ENCODE data around the gene CCNY.

CCNY gene

GRCh38 chr10:35458500-35459448, 122.5 kb downstream of the CCNY start:
- DNase-seq: no peak

- DNase-seq: no peak
Measured at GRCh38 chr10:35459449-35459847, 123.1 kb downstream of the CCNY start.

GRCh38 chr10:35460852-35461460, 124.6 kb downstream of the CCNY start:
- no peak for DNase-seq

GRCh38 chr10:35462491-35462934, 126.2 kb downstream of the CCNY start:
- no peak for DNase-seq

DNA sequence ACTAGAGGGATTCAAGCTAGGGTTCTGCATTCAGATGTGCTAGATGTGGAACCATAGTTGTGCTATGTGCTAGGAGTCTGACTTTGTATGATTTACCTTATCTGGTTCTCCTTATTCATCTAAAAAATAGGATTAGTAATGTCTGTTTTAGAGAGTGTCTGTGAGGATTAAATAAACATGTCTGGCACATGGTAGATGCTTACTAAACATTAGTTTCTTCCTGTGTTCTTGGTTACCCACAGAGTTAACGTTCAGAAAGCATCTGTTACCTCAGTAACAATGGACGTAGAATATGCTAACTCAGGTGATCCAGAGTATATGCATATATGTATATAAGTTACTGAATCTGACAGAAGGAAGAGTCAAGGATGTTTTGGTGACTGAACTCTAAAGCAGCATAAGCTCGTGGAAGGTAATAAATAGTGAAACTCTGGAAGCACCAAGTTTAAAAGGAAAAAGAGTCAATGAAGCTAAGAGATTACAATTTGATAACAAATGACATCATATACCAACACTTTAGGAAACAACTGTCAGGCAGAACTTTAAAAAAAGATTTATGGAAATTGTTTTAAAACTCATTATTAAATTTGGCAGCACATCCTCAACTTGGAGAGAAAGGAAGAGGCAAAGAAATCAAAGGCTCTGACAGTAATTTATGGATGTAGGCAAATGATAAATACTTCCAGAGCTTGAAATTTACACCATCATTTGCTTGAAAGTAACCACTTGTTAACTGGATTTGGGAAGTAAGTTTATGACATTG, 127.0 kb downstream of the CCNY start:
- no peak for DNase-seq

DNA sequence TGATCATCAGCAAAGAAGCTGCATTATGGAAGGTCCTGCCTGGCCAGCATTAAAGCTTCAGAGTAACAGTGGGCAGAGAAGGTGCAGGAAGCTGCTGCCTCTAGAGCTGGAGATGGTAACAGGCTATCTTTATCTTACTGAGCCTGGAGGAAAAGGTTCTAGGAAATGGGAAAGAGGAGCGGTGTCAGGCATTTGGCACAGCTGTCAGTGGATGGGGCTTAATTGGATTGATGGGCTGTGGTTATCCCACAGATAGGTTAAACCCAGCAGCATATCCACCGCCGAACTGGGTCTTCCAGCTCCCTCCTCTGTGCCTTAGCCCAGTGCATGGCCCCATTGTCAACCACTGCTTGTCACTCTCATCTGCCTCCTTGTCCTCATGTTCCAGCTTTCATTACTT, 127.6 kb downstream of the CCNY start:
- no peak for DNase-seq

DNA sequence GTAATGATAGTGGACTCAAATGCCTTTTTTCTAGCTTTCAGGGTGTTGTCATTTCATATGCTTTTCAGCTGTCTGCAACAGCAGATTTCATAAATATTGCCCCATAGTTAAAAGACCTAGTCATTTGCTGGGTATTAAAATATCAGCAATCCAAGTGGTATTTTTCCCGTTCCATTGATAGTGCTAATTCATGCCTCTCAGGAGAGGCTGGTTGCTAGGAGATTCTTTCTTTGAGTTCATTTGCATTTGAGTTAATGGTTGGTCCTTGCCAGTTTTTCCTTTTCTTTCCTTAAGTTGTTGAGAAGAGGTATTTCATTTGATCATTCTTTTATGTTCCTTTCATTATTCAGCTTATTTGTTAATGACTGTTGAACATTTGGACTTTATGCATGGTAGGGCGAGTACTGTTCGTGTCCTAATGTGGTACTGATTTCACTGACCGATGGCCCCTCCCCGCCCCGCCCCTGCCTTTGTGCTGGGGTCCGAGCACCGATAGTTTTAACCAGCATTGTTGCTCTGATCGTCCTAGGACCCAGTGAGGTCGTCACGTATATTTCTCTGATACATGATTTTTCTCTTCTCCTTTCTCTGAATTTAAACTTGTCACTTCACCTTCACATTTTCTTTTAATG, 128.6 kb downstream of the CCNY start:
- DNase-seq: no peak

GRCh38 chr10:35465673-35466072, 129.4 kb downstream of the CCNY start:
- DNase-seq: no peak

GRCh38 chr10:35466170-35466569, 129.9 kb downstream of the CCNY start:
- no peak for DNase-seq

DNA sequence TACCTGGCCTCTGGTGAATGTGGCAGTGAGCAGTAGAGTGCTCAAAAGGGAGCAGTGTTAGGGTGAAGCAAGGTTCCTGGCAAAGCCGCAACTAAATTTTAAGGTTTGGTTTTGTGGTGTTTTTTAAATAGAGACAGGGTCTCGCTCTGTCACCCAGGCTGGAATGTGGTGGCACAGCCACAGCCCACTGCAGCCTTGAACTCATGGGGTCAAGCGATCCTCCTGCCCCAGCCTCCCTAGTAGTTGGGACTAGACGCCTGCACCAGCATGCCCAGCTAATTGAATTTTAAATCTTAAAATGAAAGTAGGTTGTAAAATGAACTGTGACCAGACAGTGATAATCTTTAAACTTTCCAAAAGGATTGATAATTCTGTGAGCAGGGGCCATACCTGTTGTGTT, 130.4 kb downstream of the CCNY start:
- no peak for DNase-seq

- DNase-seq: no peak
Measured at GRCh38 chr10:35467186-35467585, 130.9 kb downstream of the CCNY start.

GRCh38 chr10:35470248-35470924, 134.1 kb downstream of the CCNY start:
- DNase-seq: no peak

GRCh38 chr10:35470925-35471315, 134.6 kb downstream of the CCNY start:
- no peak for DNase-seq

GRCh38 chr10:35471435-35471834, 135.1 kb downstream of the CCNY start:
- no peak for DNase-seq

GRCh38 chr10:35480142-35480541, 143.8 kb downstream of the CCNY start:
- no peak for DNase-seq

GRCh38 chr10:35481413-35481812, 145.1 kb downstream of the CCNY start:
- no peak for DNase-seq

- peak; percentile 27 for DNase-seq
Measured at GRCh38 chr10:35486297-35486990, 150.1 kb downstream of the CCNY start.

DNA sequence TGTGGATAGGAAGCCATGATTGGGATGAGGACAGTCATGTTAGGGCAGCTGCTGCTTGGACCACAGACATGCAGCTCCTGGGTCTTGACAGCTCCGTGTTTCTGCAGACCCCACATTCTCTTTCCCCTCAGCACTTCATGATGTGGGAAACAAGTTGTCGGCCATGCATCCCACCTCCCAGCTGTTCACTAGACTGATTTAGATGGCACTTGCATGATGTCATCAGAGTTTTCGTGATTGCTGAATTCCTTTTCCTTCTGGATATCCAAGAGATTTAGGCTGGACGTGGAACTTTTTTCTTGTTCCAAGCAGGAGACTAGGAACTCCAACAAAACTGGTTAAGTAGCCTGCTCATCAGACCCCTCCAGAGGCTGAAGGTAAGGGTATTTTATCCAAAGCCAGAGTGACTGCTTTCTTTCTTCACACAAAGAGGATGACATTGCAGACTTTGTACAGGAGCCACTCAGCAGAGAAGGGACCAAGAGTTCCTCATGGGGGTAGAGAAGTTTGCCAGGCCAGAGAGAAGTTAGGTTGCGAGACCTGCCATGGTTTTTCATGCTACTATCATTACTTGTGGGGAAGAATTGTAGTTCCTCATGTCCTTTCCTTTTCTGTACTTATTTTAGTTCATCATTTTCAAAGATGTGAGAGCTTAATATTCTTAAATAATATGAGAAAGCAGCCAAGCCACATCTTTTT, 151.2 kb downstream of the CCNY start:
- peak; percentile 25 for DNase-seq

- no peak for DNase-seq
Measured at GRCh38 chr10:35488228-35488627, 151.9 kb downstream of the CCNY start.

- DNase-seq: peak; percentile 49
Measured at GRCh38 chr10:35492386-35493195, 156.3 kb downstream of the CCNY start.
